Endothelial cell of umbilical vein (primary cell): ENCODE results near the gene FRMD4A. TPM values are rescaled to one million over a fixed set of nuclear protein-coding genes. Genes with fewer than 3 reads are reported as not detected.

Experiments
- BruUV-seq: library from RNA; stranded (reverse); fragments of 400-500 nt; replicated peaks from 2 replicates; lab custom pipeline; 2021; lab: Mats Ljungman, UMichigan
- CTCF ChIA-PET: fragments of 300-600, 350-600 bp; sonication (Branson Sonifier 250); formaldehyde crosslinking; loops from one replicate; lab custom pipeline; 2021; ENCODE audit warnings: antibody characterized with exemption, inconsistent platforms; lab: Charles Lee
- POLR2A ChIA-PET: fragments of 300-600, 350-600 bp; sonication (Branson Sonifier 250); formaldehyde crosslinking; loops from one replicate; lab custom pipeline; 2021; ENCODE audit warnings: antibody characterized with exemption, inconsistent platforms; lab: Charles Lee
- DNase-seq: peaks from one replicate; pipeline ENCODE4 v3.0.0-alpha.2; 2011; ENCODE audit warnings: low read depth, low spot score
- FAIRE-seq: peaks from 2 replicates; lab custom pipeline; 2011; peaks lifted over from hg19 to GRCh38; lab: Jason Lieb, UNC
- H2AFZ ChIP-seq: 2 replicates; pipeline ENCODE4 v1.6.0; 2012; ENCODE audit warnings: low read depth, low read length, control low read depth, inconsistent platforms
- H3K27ac ChIP-seq: 2 replicates; pipeline ENCODE4 v1.5.1; 2011; ENCODE audit warnings: low read depth, mild to moderate bottlenecking, control low read depth, low read length, moderate library complexity; ENCODE audit not compliant: insufficient read depth
- H3K27me3 ChIP-seq, 2 experiments: 2 replicates each; pipeline versions ENCODE4 v1.6.0 to v1.6.1; 2011; ENCODE audit warnings: low read length in 2 of 2, mixed read lengths in 1 of 2; ENCODE audit not compliant: control insufficient read depth in 2 of 2, insufficient read depth in 2 of 2
- H3K36me3 ChIP-seq, 2 experiments: 2 replicates in 1 of 2; 3 replicates in 1 of 2; pipeline ENCODE4 v1.5.1; 2011; ENCODE audit warnings: low read length in 2 of 2, mild to moderate bottlenecking in 1 of 2, moderate library complexity in 1 of 2; ENCODE audit not compliant: control insufficient read depth in 2 of 2, insufficient read depth in 2 of 2; ENCODE audit errors: extremely low read depth in 1 of 2
- H3K4me1 ChIP-seq: 3 replicates; pipeline ENCODE4 v1.5.1; 2011; ENCODE audit warnings: mild to moderate bottlenecking, low read length; ENCODE audit not compliant: control insufficient read depth, insufficient read depth; ENCODE audit errors: extremely low read depth
- H3K4me2 ChIP-seq: 2 replicates; pipeline ENCODE4 v1.6.1; 2011; ENCODE audit warnings: low read length, control low read depth, mixed read lengths; ENCODE audit not compliant: insufficient read depth
- H3K4me3 ChIP-seq, 3 experiments: fragments of 200-600 bp in 1 of 3; sonication (generic), shearing (Covaris generic) in 1 of 3; replicated peaks in 1 of 3; 2 replicates each; pipeline ENCODE4 v1.5.1; 2011 to 2016; ENCODE audit warnings: control low read depth in 3 of 3, low read length in 3 of 3, mild to moderate bottlenecking in 2 of 3, inconsistent platforms in 1 of 3, low read depth in 1 of 3, moderate library complexity in 1 of 3; ENCODE audit not compliant: insufficient read depth in 1 of 3
- H3K79me2 ChIP-seq: 2 replicates; pipeline ENCODE4 v1.6.0; 2012; ENCODE audit warnings: low read length, inconsistent platforms; ENCODE audit not compliant: control insufficient read depth, insufficient read depth
- H3K9ac ChIP-seq: replicated peaks from 2 replicates; pipeline ENCODE3; 2011; ENCODE audit warnings: low read length, control low read depth; ENCODE audit not compliant: insufficient read depth; ENCODE audit errors: extremely low read depth
- H3K9me1 ChIP-seq: replicated peaks from 3 replicates; pipeline ENCODE4 v1.6.0; 2011; ENCODE audit warnings: mild to moderate bottlenecking, low read length; ENCODE audit not compliant: control insufficient read depth, insufficient read depth; ENCODE audit errors: extremely low read depth
- H3K9me3 ChIP-seq: replicated peaks from 2 replicates; pipeline ENCODE4 v1.5.1; 2012; ENCODE audit warnings: low read length, inconsistent platforms; ENCODE audit not compliant: control insufficient read depth, insufficient read depth
- H4K20me1 ChIP-seq: replicated peaks from 2 replicates; pipeline ENCODE3; 2011; ENCODE audit warnings: mild to moderate bottlenecking, low read length; ENCODE audit not compliant: control insufficient read depth, insufficient read depth; ENCODE audit errors: extremely low read depth
- EZH2 ChIP-seq: IDR thresholded peaks from 2 replicates; pipeline ENCODE4 v1.6.1; 2012; ENCODE audit warnings: borderline replicate concordance, low read depth, mild to moderate bottlenecking, moderate library complexity, low read length, inconsistent platforms; ENCODE audit not compliant: severe bottlenecking
- FOS ChIP-seq: IDR thresholded peaks from 2 replicates; pipeline ENCODE4 v1.6.1; 2011; ENCODE audit warnings: mild to moderate bottlenecking, low read length, moderate library complexity, borderline replicate concordance; ENCODE audit not compliant: insufficient read depth
- POLR2AphosphoS5 ChIP-seq: IDR thresholded peaks from 2 replicates; pipeline ENCODE4 v1.6.1; 2012; ENCODE audit warnings: low read depth, mild to moderate bottlenecking, control low read depth, low read length, moderate library complexity; ENCODE audit not compliant: insufficient read depth
- dilution Hi-C: fragments of 300-500 bp; cut with MboI; formaldehyde crosslinking; loops from one replicate; pipeline ENCODE4 v1.15.0; 2019; ENCODE audit warnings: low sequenced_read_pairs; ENCODE audit not compliant: extremely low pct_ligation_motif_present
- intact Hi-C: fragments of 100-400 bp; cut with micrococcal nuclease; formaldehyde crosslinking; loops from one replicate; pipeline ENCODE4 v1.10.0; 2022
- polyA plus RNA-seq, 4 experiments: library from polyadenylated mRNA; depleted of rRNA in 3 of 4; stranded (reverse) in 3 of 4; unstranded in 1 of 4; fragments of >200 nt; gene quantifications; 2 replicates each; pipeline versions ENCODE4 v1.2.1 to v1.2.3, GENCODE V29; 2011 to 2012; ENCODE audit warnings: missing spikeins in 1 of 4
- total RNA-seq: library from RNA; stranded (reverse); gene quantifications from 2 replicates; pipeline ENCODE4 v1.2.3, GENCODE V29; 2021
- TF ChIP-seq, protein P1 (sequence below): IDR thresholded peaks from 2 replicates; pipeline ENCODE4 v1.6.1; 2011; ENCODE audit not compliant: insufficient read depth, insufficient read length
- TF ChIP-seq, protein P2 (sequence below), 2 donors: IDR thresholded peaks; 1 replicate in 1 of 2; 2 replicates in 1 of 2; pipeline ENCODE4 v1.5.1; 2011; ENCODE audit warnings: low read length in 2 of 2, mild to moderate bottlenecking in 2 of 2, moderate library complexity in 2 of 2, control low read depth in 1 of 2, inconsistent platforms in 1 of 2, low read depth in 1 of 2; ENCODE audit not compliant: insufficient read depth in 1 of 2; ENCODE audit errors: extremely low read depth in 1 of 2

The FRMD4A gene
- total and polyA plus RNA-seq, 2 donors (not counting 3 experiments of a cell fraction or from before 2014, with no cell fraction given) = 123 to 148 TPM

DNA sequence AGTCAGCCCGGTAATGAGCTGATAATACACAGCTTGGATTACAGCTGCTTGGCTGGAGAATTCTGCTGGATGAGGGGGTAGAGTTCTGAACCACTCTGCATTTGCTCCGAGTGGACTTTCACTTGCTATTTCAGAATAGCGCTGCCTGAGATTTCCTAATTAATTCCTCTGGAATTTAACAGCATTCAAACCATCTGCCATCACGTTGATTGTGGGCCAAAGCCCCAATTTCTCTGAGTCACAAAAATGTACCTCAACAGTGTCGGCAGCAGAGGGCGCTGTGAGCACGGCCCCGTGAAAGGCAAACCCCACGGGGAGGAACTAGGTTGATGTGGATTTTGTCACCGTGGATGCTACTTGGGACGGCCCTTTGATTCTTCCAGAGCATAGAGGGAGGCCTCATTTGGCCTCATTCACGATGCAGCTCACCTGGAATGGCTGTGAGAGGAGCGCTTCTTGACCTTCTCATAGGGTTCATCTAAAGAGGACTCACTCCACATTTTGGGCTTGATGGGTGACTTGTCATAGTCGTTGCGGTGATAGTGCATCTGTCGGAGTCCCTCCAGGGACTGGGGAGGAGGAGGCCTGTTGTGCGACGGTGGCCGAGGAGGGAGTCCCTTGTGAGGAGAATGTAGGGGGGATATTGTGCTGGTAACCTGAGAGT is 670.7 kb downstream of the FRMD4A start:
- POLR2A ChIA-PET = no interaction called here
- dilution Hi-C loops (no loop called here), intact Hi-C loops (loop anchor here (1.0 to 5.0 kb wide), 5 partner anchors 24 to 118 kb away; no protein-coding TSS in a partner anchor)
- Histone ChIP-seq H3K79me2 (no peaks in the 10 kb centered on the region), H3K27ac (peak overlapping the region; percentile 16), H3K4me3 (no peak overlapping the region), H3K27me3 (no peaks in the 10 kb centered on the region), H4K20me1 (no peaks in the 10 kb centered on the region), H3K4me2 (no peak overlapping the region), H3K4me1 (peaks cover 13% of the 10 kb centered on the region), H3K9me1 (no peaks in the 10 kb centered on the region), H3K36me3 (peaks cover 36 to 40% of the 10 kb centered on the region in 2 experiments), H3K9ac (no peak overlapping the region), H2AFZ (no peak overlapping the region), H3K9me3 (no peaks in the 10 kb centered on the region)
- TF ChIP-seq POLR2AphosphoS5 (no peak), EZH2 (no peak), FOS (no peak)
- TF ChIP-seq, protein P1, sequence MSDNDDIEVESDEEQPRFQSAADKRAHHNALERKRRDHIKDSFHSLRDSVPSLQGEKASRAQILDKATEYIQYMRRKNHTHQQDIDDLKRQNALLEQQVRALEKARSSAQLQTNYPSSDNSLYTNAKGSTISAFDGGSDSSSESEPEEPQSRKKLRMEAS = no peak
- TF ChIP-seq, protein P2, sequence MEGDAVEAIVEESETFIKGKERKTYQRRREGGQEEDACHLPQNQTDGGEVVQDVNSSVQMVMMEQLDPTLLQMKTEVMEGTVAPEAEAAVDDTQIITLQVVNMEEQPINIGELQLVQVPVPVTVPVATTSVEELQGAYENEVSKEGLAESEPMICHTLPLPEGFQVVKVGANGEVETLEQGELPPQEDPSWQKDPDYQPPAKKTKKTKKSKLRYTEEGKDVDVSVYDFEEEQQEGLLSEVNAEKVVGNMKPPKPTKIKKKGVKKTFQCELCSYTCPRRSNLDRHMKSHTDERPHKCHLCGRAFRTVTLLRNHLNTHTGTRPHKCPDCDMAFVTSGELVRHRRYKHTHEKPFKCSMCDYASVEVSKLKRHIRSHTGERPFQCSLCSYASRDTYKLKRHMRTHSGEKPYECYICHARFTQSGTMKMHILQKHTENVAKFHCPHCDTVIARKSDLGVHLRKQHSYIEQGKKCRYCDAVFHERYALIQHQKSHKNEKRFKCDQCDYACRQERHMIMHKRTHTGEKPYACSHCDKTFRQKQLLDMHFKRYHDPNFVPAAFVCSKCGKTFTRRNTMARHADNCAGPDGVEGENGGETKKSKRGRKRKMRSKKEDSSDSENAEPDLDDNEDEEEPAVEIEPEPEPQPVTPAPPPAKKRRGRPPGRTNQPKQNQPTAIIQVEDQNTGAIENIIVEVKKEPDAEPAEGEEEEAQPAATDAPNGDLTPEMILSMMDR (IDR thresholded peaks at IDR 0.05; ENCODE audit: extremely low read depth in 1 of 2, insufficient read depth in 1 of 2, low read depth in 1 of 2, low read length in 2 of 2) = peak; percentile 78 to 81
- BruUV-seq = no TSS peak
- CTCF ChIA-PET = interaction anchor here (0.7 to 2.7 kb wide), 26 partner anchors 9 to 434 kb away, joined by 3 to 27 read pairs (median 3); no protein-coding TSS in a partner anchor
- FAIRE-seq (peak; percentile 94), DNase-seq (peak; percentile 59)
